ENCODE measurements around the gene F2. TPM values are rescaled to one million over a fixed set of nuclear protein-coding genes. Genes with fewer than 3 reads are reported as not detected.

F2 gene
- total RNA-seq, result not detected in 2 replicates

DNA sequence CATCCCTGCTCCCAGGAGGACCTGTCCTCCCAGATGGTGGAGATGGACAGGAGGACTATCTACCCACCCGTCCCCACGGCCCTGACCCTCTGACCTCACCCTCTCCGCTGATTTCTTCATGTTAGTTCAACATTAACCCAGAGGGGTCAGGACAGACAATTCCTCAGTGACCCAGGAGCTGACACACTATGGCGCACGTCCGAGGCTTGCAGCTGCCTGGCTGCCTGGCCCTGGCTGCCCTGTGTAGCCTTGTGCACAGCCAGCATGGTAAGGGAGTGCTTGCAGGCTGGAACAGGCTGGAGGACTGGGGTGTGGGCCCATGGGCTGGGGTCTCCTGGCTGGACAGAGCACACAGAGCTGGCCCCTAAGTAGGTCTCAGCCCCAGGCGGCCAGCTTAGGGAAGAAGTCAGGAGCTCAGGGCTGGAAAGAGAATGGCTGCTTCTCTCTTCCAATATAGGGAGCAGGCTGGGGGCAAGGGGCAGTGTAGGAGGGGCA lies at the start of gene F2:
Gene F2 (plus strand): TSS at position 166 of the 495 bp plus-strand sequence. CDS start 23 bp downstream, at position 189.

DNA sequence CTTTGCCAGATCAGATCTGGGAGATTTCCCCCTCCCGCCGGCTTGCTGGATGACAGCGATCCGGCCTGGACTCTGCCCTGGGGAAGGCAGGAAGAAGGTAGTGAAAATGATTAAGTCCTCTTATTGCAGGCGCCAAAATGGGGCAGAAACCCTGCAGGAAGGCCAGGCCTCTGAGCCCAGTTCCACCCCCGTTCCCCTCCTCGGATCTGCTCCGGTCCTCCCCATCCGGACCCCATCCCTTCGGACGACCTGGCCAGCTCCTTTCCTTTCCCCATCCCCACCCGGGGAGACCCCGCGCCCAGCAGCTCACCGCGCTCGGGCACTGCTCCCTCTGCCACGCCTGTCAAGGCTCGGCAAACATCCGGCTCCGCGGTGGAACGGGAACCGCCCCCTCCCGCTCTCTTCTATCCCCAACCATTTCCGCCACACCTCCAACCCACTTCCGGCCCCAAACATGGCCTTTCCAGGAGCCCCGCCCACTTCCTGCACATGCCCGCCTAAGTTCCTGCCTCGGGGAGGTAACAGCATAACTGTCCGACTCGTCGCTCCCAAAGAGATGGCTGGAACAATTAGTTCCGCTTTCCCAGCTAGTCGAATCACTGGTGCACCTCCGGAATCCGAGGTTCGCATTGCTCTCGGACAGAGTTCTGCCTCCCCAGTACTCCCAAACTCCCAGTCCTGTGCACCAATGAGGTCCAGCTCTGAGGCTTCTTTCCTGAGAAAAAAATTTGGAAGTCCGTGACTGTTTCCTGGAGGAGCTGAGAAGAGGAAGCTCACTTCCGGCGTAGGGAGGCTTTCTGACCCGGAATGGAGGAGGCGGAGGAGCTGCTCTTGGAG lies 18.6 kb upstream of the F2 start, which contains the start of the genes ARHGAP1 and ZNF408:
Gene ARHGAP1 (minus strand): TSS at position 379 of the 837 bp plus-strand sequence. CDS start 4,512 bp downstream, outside the sequence.
Gene ZNF408 (plus strand): TSS at position 791 of the 837 bp plus-strand sequence. CDS start 17 bp downstream, at position 808.

Other genes starting within 250 kb of the F2 start
- gene AMBRA1, start 125.2 kb upstream of the F2 start, total RNA-seq, result 12.2 and 12.4 TPM in 2 replicates
- 4.6 and 6.9 TPM in 2 replicates for gene HARBI1, start 102.0 kb upstream of the F2 start, total RNA-seq
- 52.2 and 53.2 TPM in 2 replicates for gene ATG13, start 101.7 kb upstream of the F2 start, total RNA-seq
- 21.8 and 23.4 TPM in 2 replicates for gene ARHGAP1, start 18.6 kb upstream of the F2 start, total RNA-seq
- gene ZNF408, start 18.2 kb upstream of the F2 start, total RNA-seq, result 4.7 and 4.8 TPM in 2 replicates
- gene CKAP5, start 127.1 kb downstream of the F2 start, total RNA-seq, result 37.3 and 59.0 TPM in 2 replicates
- gene LRP4, start 199.3 kb downstream of the F2 start, total RNA-seq, result 0.54 and 1.1 TPM in 2 replicates
- 7.8 and 9.2 TPM in 2 replicates for gene CSTPP1, start 217.5 kb downstream of the F2 start, total RNA-seq

All from dermis lymphatic vessel endothelial cell (primary cell).